ENCODE measurements around the gene MMP2.
A peak's percentile ranks its signal among the peaks of the same experiment; 100 is the strongest.

Gene MMP2

DNA sequence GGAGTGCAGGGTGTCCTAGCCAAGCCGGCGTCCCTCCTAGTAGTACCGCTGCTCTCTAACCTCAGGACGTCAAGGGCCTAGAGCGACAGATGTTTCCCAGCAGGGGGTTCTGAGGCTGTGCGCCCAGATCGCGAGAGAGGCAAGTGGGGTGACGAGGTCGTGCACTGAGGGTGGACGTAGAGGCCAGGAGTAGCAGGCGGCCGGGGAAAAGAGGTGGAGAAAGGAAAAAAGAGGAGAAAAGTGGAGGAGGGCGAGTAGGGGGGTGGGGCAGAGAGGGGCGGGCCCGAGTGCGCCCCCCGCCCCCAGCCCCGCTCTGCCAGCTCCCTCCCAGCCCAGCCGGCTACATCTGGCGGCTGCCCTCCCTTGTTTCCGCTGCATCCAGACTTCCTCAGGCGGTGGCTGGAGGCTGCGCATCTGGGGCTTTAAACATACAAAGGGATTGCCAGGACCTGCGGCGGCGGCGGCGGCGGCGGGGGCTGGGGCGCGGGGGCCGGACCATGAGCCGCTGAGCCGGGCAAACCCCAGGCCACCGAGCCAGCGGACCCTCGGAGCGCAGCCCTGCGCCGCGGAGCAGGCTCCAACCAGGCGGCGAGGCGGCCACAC lies at the start of gene MMP2:
TSS of gene MMP2 (plus strand) at position 372 of the 603 bp plus-strand sequence. CDS start 282 bp downstream, outside the sequence.
- no peak for DNase-seq (ENCODE audit: low read depth in 1 of 2, low spot score in 1 of 2)

GRCh38 chr16:55433030-55433429 lies 46.0 kb upstream of the MMP2 start:
- DNase-seq (ENCODE audit: low read depth in 1 of 2, low spot score in 1 of 2): no peak

GRCh38 chr16:55433535-55433934 lies 45.5 kb upstream of the MMP2 start:
- DNase-seq (ENCODE audit: low read depth in 1 of 2, low spot score in 1 of 2): no peak

GRCh38 chr16:55434000-55434399 lies 45.0 kb upstream of the MMP2 start:
- DNase-seq (ENCODE audit: low read depth in 1 of 2, low spot score in 1 of 2): no peak

GRCh38 chr16:55435387-55435786 lies 43.6 kb upstream of the MMP2 start:
- DNase-seq (ENCODE audit: low read depth in 1 of 2, low spot score in 1 of 2): no peak

- DNase-seq (ENCODE audit: low read depth in 1 of 2, low spot score in 1 of 2): no peak
Measured at GRCh38 chr16:55436587-55436986, 42.4 kb upstream of the MMP2 start.

- no peak for DNase-seq (ENCODE audit: low read depth in 1 of 2, low spot score in 1 of 2)
Measured at GRCh38 chr16:55437625-55438024, 41.4 kb upstream of the MMP2 start.

DNA sequence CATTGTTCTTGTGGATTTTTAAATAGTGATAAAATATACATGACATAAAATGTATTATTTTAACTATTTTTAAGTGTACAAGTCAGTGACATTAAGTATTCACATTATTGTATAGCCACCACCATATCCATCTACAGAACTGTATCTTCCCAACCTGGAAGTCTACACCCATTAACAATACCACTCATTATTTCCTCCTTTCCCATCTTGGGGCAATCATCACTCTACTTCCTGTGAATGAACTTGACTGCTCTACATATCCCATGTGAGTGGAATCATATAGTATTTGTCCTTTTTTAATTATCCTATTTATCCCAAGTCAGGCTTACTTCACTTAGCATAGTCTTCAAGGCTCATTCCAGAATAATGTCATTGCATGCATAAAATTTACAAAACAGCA lies 40.7 kb upstream of the MMP2 start:
- no peak for DNase-seq (ENCODE audit: low read depth in 1 of 2, low spot score in 1 of 2)

DNA sequence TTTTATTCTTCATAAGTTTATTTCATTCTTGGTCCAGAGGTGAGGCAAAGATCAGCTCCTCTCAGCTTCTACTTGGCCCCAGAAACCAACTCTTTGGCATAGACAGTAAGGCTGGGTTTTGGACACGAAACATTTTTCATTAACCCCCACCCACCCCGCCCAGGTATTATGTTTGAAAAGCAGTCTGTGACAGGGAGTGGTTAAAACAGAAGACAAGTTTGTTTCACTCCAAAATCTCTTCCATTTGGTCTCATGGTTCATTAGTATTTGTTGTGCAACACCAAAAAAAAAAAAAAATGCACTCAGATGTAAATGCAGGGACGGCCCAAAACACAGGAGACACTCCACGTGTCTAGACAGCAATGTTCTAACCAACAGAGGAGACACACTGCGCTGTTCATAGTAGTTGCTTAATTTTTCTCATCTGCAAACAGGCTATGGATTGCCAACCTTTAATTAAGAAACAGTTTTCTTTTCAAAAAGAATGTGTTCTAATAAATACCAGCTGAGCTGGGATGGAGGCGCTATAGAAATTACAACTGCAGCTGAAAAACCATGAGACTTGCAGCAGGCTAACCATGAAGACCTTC lies 39.8 kb upstream of the MMP2 start:
- DNase-seq (ENCODE audit: low read depth in 1 of 2, low spot score in 1 of 2): no peak

- no peak for DNase-seq (ENCODE audit: low read depth in 1 of 2, low spot score in 1 of 2)
Measured at GRCh38 chr16:55443434-55444346, 35.3 kb upstream of the MMP2 start.

GRCh38 chr16:55444754-55445485 lies 34.1 kb upstream of the MMP2 start:
- no peak for DNase-seq (ENCODE audit: low read depth in 1 of 2, low spot score in 1 of 2)

GRCh38 chr16:55447231-55447630 lies 31.8 kb upstream of the MMP2 start:
- DNase-seq (ENCODE audit: low read depth in 1 of 2, low spot score in 1 of 2): no peak

GRCh38 chr16:55452996-55453395 lies 26.0 kb upstream of the MMP2 start:
- DNase-seq (ENCODE audit: low read depth in 1 of 2, low spot score in 1 of 2): no peak

DNA sequence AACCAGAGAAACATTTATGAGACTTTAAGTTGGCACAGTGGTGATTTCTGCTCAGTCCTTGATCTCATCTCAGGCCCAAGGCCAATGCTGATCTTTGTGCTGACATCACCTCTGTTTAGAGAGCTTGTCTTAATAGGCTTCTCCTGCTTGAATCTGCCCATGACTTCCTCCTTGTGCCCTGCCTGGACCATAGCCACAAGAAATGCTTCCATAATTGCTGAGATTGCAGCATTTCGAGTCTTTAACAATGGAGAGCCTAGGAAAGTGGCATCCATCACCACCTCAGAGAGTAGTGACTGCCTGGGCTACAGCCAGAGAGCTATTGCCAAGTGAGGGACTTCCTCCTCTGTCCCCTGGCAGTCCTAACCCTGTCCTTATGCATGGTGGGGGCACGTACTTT lies 25.1 kb upstream of the MMP2 start:
- no peak for DNase-seq (ENCODE audit: low read depth in 1 of 2, low spot score in 1 of 2)

GRCh38 chr16:55454861-55455260 lies 24.1 kb upstream of the MMP2 start:
- DNase-seq (ENCODE audit: low read depth in 1 of 2, low spot score in 1 of 2): no peak

DNA sequence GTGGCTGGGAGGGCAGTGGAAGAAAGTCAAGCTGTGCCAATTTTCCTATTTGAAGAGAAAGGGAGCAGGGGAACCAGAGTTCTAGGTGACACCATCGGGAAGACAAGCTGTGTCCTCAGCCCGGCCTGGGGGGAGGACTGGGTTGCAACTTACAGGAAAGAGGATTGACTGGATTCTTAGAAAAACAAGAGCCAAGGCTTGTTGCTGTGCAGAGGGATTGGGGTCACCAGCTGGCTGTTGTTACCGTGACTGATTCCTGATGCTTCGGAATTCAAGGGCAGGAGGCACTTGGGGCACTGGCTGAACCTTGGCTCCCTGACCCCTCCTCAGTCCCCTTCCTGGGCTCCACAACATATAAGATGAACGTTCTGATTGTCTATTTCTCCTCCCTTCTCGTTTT lies 16.8 kb upstream of the MMP2 start:
- no peak for DNase-seq (ENCODE audit: low read depth in 1 of 2, low spot score in 1 of 2)

- no peak for DNase-seq (ENCODE audit: low read depth in 1 of 2, low spot score in 1 of 2)
Measured at GRCh38 chr16:55464375-55464774, 14.6 kb upstream of the MMP2 start.

DNA sequence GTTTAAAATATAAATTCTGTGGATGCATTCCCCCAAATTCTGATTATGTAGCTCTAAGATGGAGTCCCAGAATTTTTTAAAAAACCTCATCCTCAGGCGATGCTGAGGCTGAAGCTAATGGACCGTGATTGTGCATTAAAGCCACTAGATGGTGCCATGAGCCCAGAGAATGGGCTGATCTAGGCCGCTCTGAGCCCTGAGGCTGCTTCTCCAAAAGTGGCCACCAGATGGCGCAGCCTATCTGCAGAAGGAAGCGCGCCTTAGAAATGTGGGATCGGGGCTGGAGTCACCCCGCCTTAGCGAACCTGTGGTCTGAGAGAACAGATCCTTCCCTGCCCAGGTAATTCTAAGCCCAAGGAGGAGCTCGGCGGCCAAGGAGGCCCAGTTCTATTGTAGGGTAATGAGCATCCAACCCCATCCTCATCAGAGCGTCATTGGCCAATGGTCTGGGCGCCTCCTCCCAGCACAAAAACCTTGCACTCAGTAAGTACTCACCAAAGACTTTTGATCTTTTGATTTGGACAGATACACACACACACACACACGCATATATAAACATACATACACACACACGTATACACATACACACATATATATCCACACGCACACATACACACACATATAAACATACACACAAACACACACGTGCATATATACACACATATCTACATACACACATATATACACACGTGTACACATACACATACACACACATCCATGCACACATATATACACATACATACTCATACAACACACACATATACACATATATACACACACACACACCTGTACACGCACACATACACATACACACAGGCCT lies 13.7 kb upstream of the MMP2 start:
- DNase-seq (ENCODE audit: low read depth in 1 of 2, low spot score in 1 of 2): peak; percentile 78 to 79

DNA sequence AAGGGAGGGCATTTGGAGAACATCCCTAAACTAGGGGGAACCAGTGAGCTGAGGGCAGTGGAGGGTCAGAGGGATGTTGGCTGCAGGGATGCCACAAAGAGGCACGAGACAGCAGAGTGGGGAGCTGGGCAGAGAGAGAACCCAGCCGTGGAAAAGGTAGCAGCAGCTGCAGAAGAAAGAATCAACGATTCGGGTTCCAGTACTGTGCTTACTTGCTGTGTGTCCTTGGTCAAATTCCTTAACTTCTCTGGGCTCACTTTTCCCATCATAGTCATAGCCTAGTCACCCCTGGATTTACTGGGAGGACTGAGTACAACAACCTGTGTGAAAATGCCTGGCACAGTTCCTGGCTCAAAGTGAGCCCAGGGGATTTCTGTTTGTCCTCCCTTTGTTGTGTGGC lies 12.8 kb upstream of the MMP2 start:
- DNase-seq (ENCODE audit: low read depth in 1 of 2, low spot score in 1 of 2): no peak

DNA sequence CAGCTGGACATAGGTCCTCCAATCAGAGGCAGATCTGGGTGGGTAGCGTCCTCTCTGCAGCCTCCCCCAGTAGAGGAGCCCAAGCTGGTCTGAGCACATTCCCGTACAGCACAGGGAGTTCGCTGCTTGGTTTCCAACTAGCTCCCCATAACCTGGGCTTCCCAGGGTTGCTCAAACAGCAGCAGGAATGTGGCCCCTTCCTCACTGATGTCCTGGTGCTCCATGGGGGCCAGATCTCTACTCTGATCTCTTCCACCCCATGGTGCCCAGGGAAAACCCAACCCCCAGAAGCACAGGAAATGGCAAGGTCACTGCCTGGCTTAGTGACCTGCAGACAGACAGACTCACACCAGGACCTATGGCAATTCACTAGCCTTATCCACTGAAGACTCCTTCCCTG lies 11.1 kb upstream of the MMP2 start:
- DNase-seq (ENCODE audit: low read depth in 1 of 2, low spot score in 1 of 2): no peak

Measured in activated CD4-positive, alpha-beta T cell treated with anti-CD3 and anti-CD28 coated beads, Interleukin-2, amount 50 U/mL, for 24 hours (primary cell).